H1 (cell line): ENCODE data around the gene UBE2D3. TPM values are rescaled to one million over a fixed set of nuclear protein-coding genes. Genes with fewer than 3 reads are reported as not detected.

Source experiments
- CTCF ChIA-PET: fragments of 300-600 bp; sonication (Branson Sonifier 250); formaldehyde crosslinking; loops from one replicate; lab custom pipeline; 2021; ENCODE audit not compliant: partially characterized antibody; lab: Charles Lee
- POLR2A ChIA-PET: fragments of 300-600 bp; sonication (Branson Sonifier 250); formaldehyde crosslinking; loops from one replicate; lab custom pipeline; 2021; ENCODE audit warnings: inconsistent platforms; ENCODE audit not compliant: partially characterized antibody; lab: Charles Lee
- DNase-seq, 2 experiments: peaks; one replicate each; pipeline versions ENCODE4 v3.0.0 to v3.0.0-alpha.2; 2010 to 2022; ENCODE audit warnings: low spot score in 2 of 2, low read depth in 1 of 2, mixed read lengths in 1 of 2
- FAIRE-seq: peaks from 2 replicates; lab custom pipeline; 2011; peaks lifted over from hg19 to GRCh38; lab: Jason Lieb, UNC
- H2AFZ ChIP-seq: 2 replicates; pipeline ENCODE4 v1.8.1; 2012; ENCODE audit warnings: low read length, inconsistent platforms
- H2AK5ac ChIP-seq: 2 replicates; pipeline ENCODE4 v1.6.1; 2013; ENCODE audit warnings: low read depth, low read length
- H2BK120ac ChIP-seq: replicated peaks from 2 replicates; pipeline ENCODE3; 2013; ENCODE audit warnings: low read depth, low read length, inconsistent platforms
- H2BK12ac ChIP-seq: 2 replicates; pipeline ENCODE4 v1.6.1; 2013; ENCODE audit warnings: low read depth, low read length
- H2BK15ac ChIP-seq: 2 replicates; pipeline ENCODE4 v1.6.1; 2013; ENCODE audit warnings: low read length
- H2BK20ac ChIP-seq: 2 replicates; pipeline ENCODE4 v1.6.1; 2013; ENCODE audit warnings: low read length
- H2BK5ac ChIP-seq: 2 replicates; pipeline ENCODE4 v1.6.1; 2013; ENCODE audit warnings: low read depth, low read length
- H3K14ac ChIP-seq: 2 replicates; pipeline ENCODE4 v1.6.1; 2013; ENCODE audit warnings: inconsistent platforms; ENCODE audit not compliant: insufficient read length
- H3K18ac ChIP-seq: 2 replicates; pipeline ENCODE4 v1.6.1; 2013; ENCODE audit warnings: low read length; ENCODE audit errors: extremely low read depth
- H3K23ac ChIP-seq: 2 replicates; pipeline ENCODE4 v1.6.1; 2013; ENCODE audit warnings: inconsistent platforms; ENCODE audit not compliant: insufficient read length
- H3K23me2 ChIP-seq: 2 replicates; pipeline ENCODE4 v1.6.1; 2013; ENCODE audit warnings: low read depth, low read length
- H3K27ac ChIP-seq: 2 replicates; pipeline ENCODE4 v1.6.1; 2011; ENCODE audit warnings: low read depth, low read length, inconsistent platforms
- H3K27me3 ChIP-seq, 4 experiments: replicated peaks in 1 of 4; 1 replicate in 1 of 4; 2 replicates in 3 of 4; pipeline versions ENCODE4 v1.6.1 to v1.8.1; 2011 to 2013; ENCODE audit warnings: low read length in 3 of 4, mild to moderate bottlenecking in 3 of 4, inconsistent platforms in 2 of 4, mixed read lengths in 2 of 4, moderate library complexity in 1 of 4; ENCODE audit not compliant: control insufficient read depth in 3 of 4, insufficient read depth in 3 of 4; ENCODE audit errors: extremely low read depth in 1 of 4
- H3K36me3 ChIP-seq, 4 experiments: 2 replicates each; pipeline versions ENCODE4 v1.6.1 to v1.8.1; 2011 to 2013; ENCODE audit warnings: mild to moderate bottlenecking in 4 of 4, low read length in 3 of 4, moderate library complexity in 2 of 4, control low read depth in 1 of 4, inconsistent platforms in 1 of 4; ENCODE audit not compliant: insufficient read depth in 4 of 4, control insufficient read depth in 2 of 4
- H3K4ac ChIP-seq: replicated peaks from 2 replicates; pipeline ENCODE3; 2013; ENCODE audit warnings: low read length, low read depth, mixed read lengths, inconsistent platforms; ENCODE audit not compliant: insufficient read length
- H3K4me1 ChIP-seq, 4 experiments: replicated peaks in 1 of 4; 1 replicate in 1 of 4; 2 replicates in 3 of 4; pipeline versions ENCODE4 v1.6.1 to v1.8.1; 2011 to 2013; ENCODE audit warnings: low read length in 3 of 4, inconsistent platforms in 2 of 4, mixed read lengths in 1 of 4; ENCODE audit not compliant: insufficient read depth in 4 of 4, control insufficient read depth in 3 of 4
- H3K4me2 ChIP-seq, 2 experiments: 2 replicates each; pipeline versions ENCODE4 v1.6.1 to v1.8.1; 2011 to 2013; ENCODE audit warnings: low read depth in 2 of 2, low read length in 2 of 2, control low read depth in 1 of 2, inconsistent platforms in 1 of 2, mild to moderate bottlenecking in 1 of 2; ENCODE audit not compliant: insufficient read depth in 1 of 2
- H3K4me3 ChIP-seq, 4 experiments: fragments of 200-600, 300-600 bp in 1 of 4; sonication (generic), shearing (Covaris generic), sonication (Bioruptor Twin) in 1 of 4; 2 replicates each; pipeline versions ENCODE4 v1.5.1 to v1.8.1; 2011 to 2016; ENCODE audit warnings: low read length in 4 of 4, low read depth in 3 of 4, control low read depth in 2 of 4, inconsistent platforms in 2 of 4, mild to moderate bottlenecking in 2 of 4, mixed read lengths in 1 of 4, moderate library complexity in 1 of 4; ENCODE audit not compliant: insufficient read depth in 2 of 4; ENCODE audit errors: extremely low read depth in 1 of 4
- H3K56ac ChIP-seq: replicated peaks from 2 replicates; pipeline ENCODE3; 2013; ENCODE audit warnings: low read depth, mild to moderate bottlenecking, mixed read lengths, low read length, inconsistent platforms; ENCODE audit not compliant: insufficient read length
- H3K79me1 ChIP-seq: 2 replicates; pipeline ENCODE4 v1.6.1; 2013; ENCODE audit warnings: low read depth, low read length, control low read depth
- H3K79me2 ChIP-seq, 2 experiments: 2 replicates each; pipeline versions ENCODE4 v1.6.1 to v1.8.1; 2012 to 2013; ENCODE audit warnings: low read length in 2 of 2, mild to moderate bottlenecking in 2 of 2, inconsistent platforms in 1 of 2; ENCODE audit not compliant: insufficient read depth in 2 of 2, control insufficient read depth in 1 of 2
- H3K9ac ChIP-seq, 4 experiments: replicated peaks in 1 of 4; 1 replicate in 1 of 4; 2 replicates in 3 of 4; pipeline versions ENCODE4 v1.6.1 to v1.8.1; 2011 to 2013; ENCODE audit warnings: low read depth in 3 of 4, low read length in 3 of 4, control low read depth in 2 of 4, mild to moderate bottlenecking in 2 of 4, moderate library complexity in 2 of 4, inconsistent platforms in 1 of 4; ENCODE audit errors: extremely low read depth in 1 of 4
- H3K9me3 ChIP-seq, 2 experiments: 2 replicates each; pipeline versions ENCODE4 v1.6.1 to v1.8.1; 2012 to 2013; ENCODE audit warnings: mild to moderate bottlenecking in 2 of 2, moderate library complexity in 2 of 2, control low read depth in 1 of 2, inconsistent platforms in 1 of 2, low read depth in 1 of 2, low read length in 1 of 2, mixed read lengths in 1 of 2; ENCODE audit not compliant: insufficient read depth in 2 of 2
- H4K20me1 ChIP-seq, 2 experiments: replicated peaks in 1 of 2; 2 replicates each; pipeline versions ENCODE3 to v1.8.1; 2011 to 2013; ENCODE audit warnings: inconsistent platforms in 2 of 2, low read length in 2 of 2, mild to moderate bottlenecking in 1 of 2; ENCODE audit not compliant: insufficient read depth in 2 of 2, control insufficient read depth in 1 of 2
- H4K5ac ChIP-seq: 2 replicates; pipeline ENCODE4 v1.6.1; 2013; ENCODE audit warnings: low read length, low read depth, mixed read lengths, inconsistent platforms; ENCODE audit not compliant: insufficient read length
- H4K8ac ChIP-seq: 2 replicates; pipeline ENCODE4 v1.8.0; 2013; ENCODE audit warnings: mild to moderate bottlenecking, moderate library complexity, low read length, inconsistent platforms; ENCODE audit not compliant: insufficient read depth; ENCODE audit errors: extremely low read depth
- H4K91ac ChIP-seq: replicated peaks from 2 replicates; pipeline ENCODE3; 2013; ENCODE audit warnings: low read length, mixed read lengths, inconsistent platforms; ENCODE audit not compliant: insufficient read length
- CBX8 ChIP-seq: fragments of 300-800, 300-1000 bp; sonication (generic); IDR thresholded peaks from 2 replicates; pipeline ENCODE4 v1.7.1; 2016; ENCODE audit warnings: low read depth, low read length, borderline replicate concordance
- GABPA ChIP-seq: IDR thresholded peaks from 2 replicates; pipeline ENCODE4 v1.6.1; 2011; ENCODE audit warnings: mild to moderate bottlenecking, low read length, moderate library complexity, borderline replicate concordance; ENCODE audit not compliant: insufficient read depth
- NANOG ChIP-seq: IDR thresholded peaks from 2 replicates; pipeline ENCODE4 v1.6.1; 2011; ENCODE audit warnings: low read length, low read depth, mild to moderate bottlenecking, inconsistent platforms; ENCODE audit not compliant: insufficient read depth, poor library complexity, severe bottlenecking
- NRF1 ChIP-seq: IDR thresholded peaks from 2 replicates; pipeline ENCODE4 v1.6.1; 2011; ENCODE audit warnings: mild to moderate bottlenecking, low read depth, low read length, improper control_type of control experiment
- PHF8 ChIP-seq: fragments of 200-600 bp; sonication (generic); conservative IDR thresholded peaks from 2 replicates; pipeline ENCODE4 v1.7.1; 2012; ENCODE audit warnings: low read depth, mild to moderate bottlenecking, inconsistent platforms, low read length, moderate library complexity
- POLR2A ChIP-seq, 2 experiments: IDR thresholded peaks; 1 replicate in 1 of 2; 2 replicates in 1 of 2; pipeline ENCODE4 v1.6.1; 2011; ENCODE audit warnings: low read depth in 2 of 2, low read length in 2 of 2, mild to moderate bottlenecking in 2 of 2; ENCODE audit errors: control extremely low read depth in 1 of 2
- YY1 ChIP-seq: IDR thresholded peaks from 2 replicates; pipeline ENCODE4 v1.6.1; 2011; ENCODE audit warnings: low read depth, mild to moderate bottlenecking, low read length
- whole genome bisulfite sequencing, 2 experiments: shearing (Covaris generic) in 1 of 2; methylation state at CpG; one replicate each; pipeline versions ENCODE4 v1.1.6 to v1.1.7; 2013 to 2015; ENCODE audit warnings: low lambda C conversion rate in 2 of 2, mixed read lengths in 2 of 2, inconsistent platforms in 1 of 2, low coverage in 1 of 2, missing lambda C conversion rate in 1 of 2; ENCODE audit not compliant: insufficient replicate concordance in 2 of 2, insufficient coverage in 1 of 2, insufficient read length in 1 of 2; ENCODE audit errors: extremely low coverage in 1 of 2, missing lambda C conversion rate in 1 of 2; 5-methylcytosine and 5-hydroxymethylcytosine counted together
- polyA plus RNA-seq, 7 experiments: library from polyadenylated mRNA; depleted of rRNA in 3 of 7; stranded (reverse) in 5 of 7; unstranded in 2 of 7; fragments of >200 nt in 5 of 7; fragments of 200-250 nt in 2 of 7; gene quantifications; 1 replicate in 5 of 7; 2 replicates in 1 of 7; 4 replicates in 1 of 7; pipeline versions ENCODE4 v1.2.1 to v1.2.3, GENCODE V29; 2011 to 2013; ENCODE audit warnings: missing spikeins in 2 of 7, mixed read lengths in 2 of 7
- total RNA-seq: library from RNA; stranded (reverse); fragmentation: NEBNext Ultra II Directional; extraction: Animal tissue kit (Norgen Biotek cat#: 25700); gene quantifications from 2 replicates; pipeline ENCODE4 v1.2.1, GENCODE V29; 2021
- TF ChIP-seq, protein P1 (sequence below): IDR thresholded peaks from 2 replicates; pipeline ENCODE4 v1.6.1; 2012; ENCODE audit warnings: low read length, inconsistent platforms

Gene UBE2D3
- total and polyA plus RNA-seq, 2 of the 8 experiments (the other 6 are each of a cell fraction or from before 2014, with no cell fraction given): 396 to 544 TPM

DNA sequence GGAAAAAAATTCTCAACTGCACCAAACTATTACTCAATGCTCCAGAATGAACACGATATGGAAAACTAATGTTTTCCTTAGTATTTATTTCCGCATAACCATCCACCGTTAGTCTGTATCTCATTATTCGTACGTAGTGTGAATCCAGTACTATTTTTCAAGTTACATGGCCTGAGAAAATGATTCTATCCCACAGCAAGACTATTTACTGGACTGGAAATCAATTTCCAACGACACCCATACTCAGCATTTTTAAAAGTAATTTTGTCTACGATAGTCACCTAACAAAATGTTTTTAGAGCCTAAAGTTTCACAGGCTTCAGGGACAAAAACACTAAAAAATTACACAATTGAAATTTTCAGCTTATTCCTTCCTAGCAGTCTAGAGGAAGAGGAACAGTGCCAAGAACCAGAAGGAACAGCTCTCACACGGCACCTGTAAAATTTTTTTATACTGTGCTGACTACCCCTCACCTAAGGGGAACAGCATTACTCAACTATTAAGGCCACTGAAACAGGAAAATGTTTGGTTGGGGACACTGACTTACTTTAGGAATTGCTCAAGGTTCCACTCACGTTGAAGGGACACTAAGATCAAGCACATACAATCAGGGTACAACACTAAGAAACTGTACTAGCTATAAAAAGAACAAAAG, 9.6 kb downstream of the UBE2D3 start:
- no peak overlapping the region for H2AFZ ChIP-seq
- no peaks in the 10 kb centered on the region for H3K27me3 ChIP-seq
- no peaks in the 10 kb centered on the region for H3K23me2 ChIP-seq
- CTCF ChIA-PET: interaction anchor here (0.6 to 1.4 kb wide), 4 partner anchors 22 to 239 kb away, joined by 3 to 5 read pairs (median 3); no protein-coding TSS in a partner anchor
- H3K9ac ChIP-seq: no peak overlapping the region
- no peak overlapping the region for H3K56ac ChIP-seq
- no peak overlapping the region for H4K5ac ChIP-seq
- H2BK5ac ChIP-seq: no peak overlapping the region
- H3K4ac ChIP-seq: no peak overlapping the region
- no peak overlapping the region for H2BK20ac ChIP-seq
- peaks cover 78 to 100% of the 10 kb centered on the region in 2 experiments for H3K79me2 ChIP-seq
- no peak overlapping the region for H3K18ac ChIP-seq
- H3K27ac ChIP-seq: no peak overlapping the region
- no peak overlapping the region for H2BK15ac ChIP-seq
- H2AK5ac ChIP-seq: no peak overlapping the region
- no peak overlapping the region for H4K91ac ChIP-seq
- H4K8ac ChIP-seq: no peak overlapping the region
- H3K4me3 ChIP-seq: no peak overlapping the region
- FAIRE-seq (no peak), DNase-seq (no peak)
- H3K9me3 ChIP-seq: no peaks in the 10 kb centered on the region
- POLR2A ChIA-PET: interaction anchor here (0.7 to 11.9 kb wide), 7 partner anchors 8 to 282 kb away, joined by 3 to 162 read pairs (median 3); partner anchors contain the start of genes BDH2, CISD2 and UBE2D3
- H3K79me1 ChIP-seq: no peaks in the 10 kb centered on the region
- H3K4me1 ChIP-seq: peaks cover 0 to 13% (median 5%) of the 10 kb centered on the region in 4 experiments; a peak in 4 of 7 replicates
- H3K23ac ChIP-seq: no peak overlapping the region
- H2BK120ac ChIP-seq: no peak overlapping the region
- H3K14ac ChIP-seq: no peak overlapping the region
- peaks cover 0 to 15% (median 0%) of the 10 kb centered on the region in 4 experiments; a peak in 3 of 8 replicates for H3K36me3 ChIP-seq
- H4K20me1 ChIP-seq: peaks cover 28 to 48% of the 10 kb centered on the region in 2 experiments
- 87% methylated on average over 9 of the region's 9 CpGs; no CpG with 5 or more reads in 1 of the 2 experiments for WGBS, 2 experiments
- H2BK12ac ChIP-seq: no peak overlapping the region
- H3K4me2 ChIP-seq: no peak overlapping the region; a peak in 1 of 4 replicates
- no peak for TF ChIP-seq YY1
- no peak for TF ChIP-seq GABPA
- no peak for TF ChIP-seq NRF1
- no peak; a peak in 1 of 3 replicates for TF ChIP-seq POLR2A (IDR thresholded peaks at IDR 0.05; ENCODE audit: control extremely low read depth in 1 of 2, low read depth in 2 of 2, low read length in 2 of 2)
- no peak for TF ChIP-seq CBX8
- no peak for TF ChIP-seq PHF8
- TF ChIP-seq, protein P1, sequence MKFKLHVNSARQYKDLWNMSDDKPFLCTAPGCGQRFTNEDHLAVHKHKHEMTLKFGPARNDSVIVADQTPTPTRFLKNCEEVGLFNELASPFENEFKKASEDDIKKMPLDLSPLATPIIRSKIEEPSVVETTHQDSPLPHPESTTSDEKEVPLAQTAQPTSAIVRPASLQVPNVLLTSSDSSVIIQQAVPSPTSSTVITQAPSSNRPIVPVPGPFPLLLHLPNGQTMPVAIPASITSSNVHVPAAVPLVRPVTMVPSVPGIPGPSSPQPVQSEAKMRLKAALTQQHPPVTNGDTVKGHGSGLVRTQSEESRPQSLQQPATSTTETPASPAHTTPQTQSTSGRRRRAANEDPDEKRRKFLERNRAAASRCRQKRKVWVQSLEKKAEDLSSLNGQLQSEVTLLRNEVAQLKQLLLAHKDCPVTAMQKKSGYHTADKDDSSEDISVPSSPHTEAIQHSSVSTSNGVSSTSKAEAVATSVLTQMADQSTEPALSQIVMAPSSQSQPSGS: no peak
- TF ChIP-seq NANOG: no peak
